Measurements from ENCODE around the gene NCOR1.
A peak's percentile ranks its signal among the peaks of the same experiment; 100 is the strongest.
"Not testable (repeated sequence)": the region's sequence is repeated elsewhere in the genome, so short reads cannot be mapped to it uniquely, and the experiment has no call there.

Gene NCOR1

GRCh38 chr17:16129441-16130205 lies 85.7 kb downstream of the NCOR1 start:
- Histone ChIP-seq H3K27ac (no peak overlapping the region), H3K9ac (no peak overlapping the region), H3K27me3 (no peaks in the 10 kb centered on the region), H3K36me3 (peaks cover 88% of the 10 kb centered on the region), H4K20me1 (peaks cover 23% of the 10 kb centered on the region; the same call in 1 of the 2 replicates), H3K4me3 (no peak overlapping the region), H3K9me3 (peaks cover 6% of the 10 kb centered on the region; the same call in 1 of the 2 replicates), H3K4me1 (no peaks in the 10 kb centered on the region), H3K4me2 (no peak overlapping the region)
- no peak for TF ChIP-seq Cebpa-rat (IDR thresholded peaks at IDR 0.05)

- H3K4me3 ChIP-seq: no peak overlapping the region
- no peak overlapping the region for H3K9ac ChIP-seq
- peaks cover 6% of the 10 kb centered on the region; the same call in 1 of the 2 replicates for H3K9me3 ChIP-seq
- H4K20me1 ChIP-seq: 0 out of 2 replicates have a peak, but pooled peaks cover 4% of the 10 kb centered on the region
- no peak overlapping the region for H3K4me2 ChIP-seq
- no peak overlapping the region for H3K27ac ChIP-seq
- H3K36me3 ChIP-seq: peaks cover 91% of the 10 kb centered on the region
- no peaks in the 10 kb centered on the region for H3K4me1 ChIP-seq
- no peak for TF ChIP-seq Cebpa-rat (IDR thresholded peaks at IDR 0.05)
- H3K27me3 ChIP-seq: no peaks in the 10 kb centered on the region
Measured at GRCh38 chr17:16123531-16123930, 91.8 kb downstream of the NCOR1 start.

GRCh38 chr17:16122697-16123434 lies 92.5 kb downstream of the NCOR1 start:
- Histone ChIP-seq H3K9ac (no peak overlapping the region), H3K27me3 (no peaks in the 10 kb centered on the region), H3K4me2 (no peak overlapping the region), H3K4me3 (no peak overlapping the region), H3K36me3 (peaks cover 91% of the 10 kb centered on the region), H4K20me1 (0 out of 2 replicates have a peak, but pooled peaks cover 4% of the 10 kb centered on the region), H3K9me3 (peaks cover 2% of the 10 kb centered on the region), H3K27ac (no peak overlapping the region), H3K4me1 (no peaks in the 10 kb centered on the region)
- TF ChIP-seq Cebpa-rat (IDR thresholded peaks at IDR 0.05): no peak

DNA sequence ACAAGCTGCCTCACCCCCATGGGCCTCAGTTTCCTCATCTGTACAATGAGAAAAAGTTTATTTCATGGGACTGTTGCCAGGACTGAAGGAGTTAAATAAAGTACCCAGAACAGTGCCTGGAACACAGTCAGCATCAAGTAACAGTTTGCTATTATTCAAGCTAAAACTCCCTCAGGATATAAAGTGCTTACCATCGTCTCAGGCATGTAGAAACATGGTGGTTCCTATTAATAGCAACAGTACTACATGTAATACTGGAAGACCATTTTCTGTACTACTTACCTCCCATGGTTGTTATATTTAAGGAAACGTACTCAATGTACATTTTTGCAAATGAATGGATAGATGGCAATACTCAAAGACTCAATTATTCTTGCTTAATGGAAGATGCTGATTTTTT lies 93.4 kb downstream of the NCOR1 start:
- no peaks in the 10 kb centered on the region for H3K4me1 ChIP-seq
- H3K27ac ChIP-seq: no peak overlapping the region
- H4K20me1 ChIP-seq: 0 out of 2 replicates have a peak, but pooled peaks cover 4% of the 10 kb centered on the region
- TF ChIP-seq Cebpa-rat (IDR thresholded peaks at IDR 0.05): no peak
- no peak overlapping the region for H3K4me2 ChIP-seq
- peaks cover 98% of the 10 kb centered on the region for H3K36me3 ChIP-seq
- no peak overlapping the region for H3K4me3 ChIP-seq
- no peak overlapping the region for H3K9ac ChIP-seq
- no peaks in the 10 kb centered on the region for H3K27me3 ChIP-seq
- H3K9me3 ChIP-seq: peaks cover 11% of the 10 kb centered on the region

- Histone ChIP-seq H3K36me3 (peaks cover 99% of the 10 kb centered on the region), H3K4me1 (no peaks in the 10 kb centered on the region), H3K27ac (no peak overlapping the region), H3K4me3 (no peak overlapping the region), H3K27me3 (no peaks in the 10 kb centered on the region), H3K9me3 (peaks cover 20% of the 10 kb centered on the region), H3K4me2 (no peak overlapping the region), H4K20me1 (0 out of 2 replicates have a peak, but pooled peaks cover 4% of the 10 kb centered on the region), H3K9ac (no peak overlapping the region)
- no peak for TF ChIP-seq Cebpa-rat (IDR thresholded peaks at IDR 0.05)
Measured at GRCh38 chr17:16120937-16121336, 94.4 kb downstream of the NCOR1 start.

- TF ChIP-seq Cebpa-rat (IDR thresholded peaks at IDR 0.05): no peak
- no peaks in the 10 kb centered on the region for H3K4me1 ChIP-seq
- H3K4me3 ChIP-seq: no peak overlapping the region
- peaks cover 42% of the 10 kb centered on the region for H3K9me3 ChIP-seq
- no peaks in the 10 kb centered on the region for H3K27me3 ChIP-seq
- no peak overlapping the region for H3K4me2 ChIP-seq
- peaks cover 99% of the 10 kb centered on the region for H3K36me3 ChIP-seq
- H3K27ac ChIP-seq: no peak overlapping the region
- no peaks in the 10 kb centered on the region for H4K20me1 ChIP-seq
- H3K9ac ChIP-seq: no peak overlapping the region
Measured at GRCh38 chr17:16117149-16117548, 98.2 kb downstream of the NCOR1 start.

DNA sequence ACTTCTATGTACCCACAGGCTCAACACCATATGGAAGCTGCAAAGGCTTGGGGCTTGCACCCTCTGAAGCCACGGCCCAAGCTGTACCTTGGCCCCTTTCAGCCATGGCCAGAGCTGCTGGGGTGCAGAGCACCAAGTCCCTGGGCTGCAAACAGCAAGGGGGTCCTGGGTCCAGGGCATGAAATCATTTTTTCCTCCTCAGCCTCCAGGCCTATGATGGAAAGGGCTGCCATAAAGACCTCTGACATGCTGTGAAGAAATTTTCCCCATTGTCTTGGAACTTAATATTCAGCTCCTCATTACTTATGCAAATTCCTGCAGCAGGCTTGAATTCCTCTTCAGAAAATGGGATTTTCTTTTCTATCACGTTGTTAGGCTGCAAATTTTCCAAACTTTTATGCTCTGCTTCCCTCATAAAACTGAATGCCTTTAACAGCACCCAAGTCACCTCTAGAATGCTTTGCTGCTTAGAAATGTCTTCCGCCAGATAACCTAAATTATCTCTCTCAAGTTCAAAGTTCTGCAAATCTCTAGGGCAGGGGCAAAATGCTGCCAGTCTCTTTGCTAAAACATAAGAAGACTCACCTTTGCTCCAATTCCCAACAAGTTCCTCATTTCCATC lies 100.1 kb downstream of the NCOR1 start:
- not testable (repeated sequence) for H3K4me2 ChIP-seq
- H3K36me3 ChIP-seq: peaks cover 86% of the 10 kb centered on the region

GRCh38 chr17:16108871-16109270 lies 106.5 kb downstream of the NCOR1 start:
- H3K4me1 ChIP-seq: no peaks in the 10 kb centered on the region

More for the DNA sequence above, 100.1 kb downstream of the NCOR1 start:
- peak overlapping the region; percentile 14; the same call in 1 of the 2 replicates for H3K4me3 ChIP-seq
- H3K4me1 ChIP-seq, H3K9ac ChIP-seq, H3K27ac ChIP-seq, H4K20me1 ChIP-seq, H3K27me3 ChIP-seq: not testable (repeated sequence)
- H3K9me3 ChIP-seq: peaks cover 42% of the 10 kb centered on the region

DNA sequence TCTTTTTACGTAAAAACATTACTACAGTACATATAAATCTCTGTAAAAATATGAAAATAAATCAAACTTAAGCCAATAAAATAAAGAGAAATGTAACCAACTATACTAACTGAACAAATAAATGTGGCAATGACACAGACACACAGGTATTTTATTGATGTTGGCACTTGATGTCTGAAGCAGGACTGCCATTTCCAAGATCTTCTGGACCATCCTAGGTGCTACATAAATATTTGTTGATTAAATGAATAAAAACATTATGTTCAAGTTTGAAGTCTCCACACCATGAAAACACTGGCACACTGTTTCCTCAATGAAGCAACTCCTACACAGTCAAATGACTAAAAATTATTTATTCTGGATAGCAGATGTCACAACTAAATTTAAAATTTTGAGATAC lies 106.9 kb downstream of the NCOR1 start:
- H4K20me1 ChIP-seq: peaks cover 10% of the 10 kb centered on the region; the same call in 1 of the 2 replicates
- no peak overlapping the region for H3K4me2 ChIP-seq
- no peaks in the 10 kb centered on the region for H3K4me1 ChIP-seq
- no peak overlapping the region for H3K4me3 ChIP-seq
- peaks cover 74% of the 10 kb centered on the region for H3K36me3 ChIP-seq
- no peak overlapping the region for H3K9ac ChIP-seq
- H3K27ac ChIP-seq: no peak overlapping the region
- no peak for TF ChIP-seq Cebpa-rat (IDR thresholded peaks at IDR 0.05)
- H3K27me3 ChIP-seq: no peaks in the 10 kb centered on the region
- H3K9me3 ChIP-seq: no peaks in the 10 kb centered on the region

More at GRCh38 chr17:16108871-16109270, 106.5 kb downstream of the NCOR1 start:
- Histone ChIP-seq H3K9me3 (0 out of 2 replicates have a peak, but pooled peaks cover under 1% of the 10 kb centered on the region), H3K4me2 (no peak overlapping the region), H3K4me3 (no peak overlapping the region), H4K20me1 (peaks cover 10% of the 10 kb centered on the region; the same call in 1 of the 2 replicates), H3K27me3 (no peaks in the 10 kb centered on the region), H3K9ac (no peak overlapping the region), H3K27ac (no peak overlapping the region), H3K36me3 (peaks cover 74% of the 10 kb centered on the region)
- no peak for TF ChIP-seq Cebpa-rat (IDR thresholded peaks at IDR 0.05)

Data from BLaER1 (cell line).